ENCODE results near the gene CCDC106.

CCDC106 gene

DNA sequence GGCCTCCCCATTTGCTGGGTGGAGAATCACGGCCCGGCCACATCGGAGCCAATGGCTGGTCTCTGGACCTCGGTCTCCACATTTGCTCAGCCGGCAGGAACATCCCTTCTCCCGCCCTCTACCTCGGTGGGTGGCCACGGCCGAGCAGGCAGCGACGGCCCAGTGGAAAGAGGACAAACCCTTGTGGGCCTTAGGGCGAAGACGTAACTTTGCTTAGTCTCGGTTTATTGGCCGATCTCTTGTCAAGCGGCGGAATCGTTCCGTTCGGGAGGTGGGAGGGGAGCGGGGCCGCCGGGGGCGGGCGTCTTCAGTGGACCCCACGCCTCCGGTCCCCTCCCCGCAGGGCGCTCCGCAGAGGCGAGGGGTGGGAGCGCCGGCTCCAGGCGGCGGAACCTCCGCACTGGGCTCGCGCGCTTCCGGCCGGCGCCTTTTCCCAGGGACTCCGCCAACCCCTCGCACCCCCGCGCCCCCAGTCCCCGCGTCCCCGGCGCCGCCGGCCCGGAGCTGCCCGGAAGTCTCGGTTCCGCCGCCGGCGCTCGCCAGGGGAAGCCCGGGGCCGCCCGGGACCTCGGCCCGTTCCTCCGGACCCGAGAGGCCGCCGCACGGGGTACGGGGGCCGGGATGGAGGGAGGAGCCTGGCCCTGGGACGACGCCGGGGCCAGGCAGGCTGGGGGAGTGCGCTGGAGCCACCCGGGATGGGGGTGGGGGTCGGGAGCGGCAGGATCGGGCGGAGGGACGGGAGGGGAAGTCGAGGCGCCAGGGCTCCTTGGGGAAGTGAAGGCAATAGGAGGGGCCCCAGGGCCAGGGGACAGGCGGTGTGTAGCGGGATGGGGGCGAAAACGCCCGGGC is 7.2 kb upstream of the CCDC106 start, which contains the start of gene ZNF580 (continued):
- TF ChIP-seq, protein P1, sequence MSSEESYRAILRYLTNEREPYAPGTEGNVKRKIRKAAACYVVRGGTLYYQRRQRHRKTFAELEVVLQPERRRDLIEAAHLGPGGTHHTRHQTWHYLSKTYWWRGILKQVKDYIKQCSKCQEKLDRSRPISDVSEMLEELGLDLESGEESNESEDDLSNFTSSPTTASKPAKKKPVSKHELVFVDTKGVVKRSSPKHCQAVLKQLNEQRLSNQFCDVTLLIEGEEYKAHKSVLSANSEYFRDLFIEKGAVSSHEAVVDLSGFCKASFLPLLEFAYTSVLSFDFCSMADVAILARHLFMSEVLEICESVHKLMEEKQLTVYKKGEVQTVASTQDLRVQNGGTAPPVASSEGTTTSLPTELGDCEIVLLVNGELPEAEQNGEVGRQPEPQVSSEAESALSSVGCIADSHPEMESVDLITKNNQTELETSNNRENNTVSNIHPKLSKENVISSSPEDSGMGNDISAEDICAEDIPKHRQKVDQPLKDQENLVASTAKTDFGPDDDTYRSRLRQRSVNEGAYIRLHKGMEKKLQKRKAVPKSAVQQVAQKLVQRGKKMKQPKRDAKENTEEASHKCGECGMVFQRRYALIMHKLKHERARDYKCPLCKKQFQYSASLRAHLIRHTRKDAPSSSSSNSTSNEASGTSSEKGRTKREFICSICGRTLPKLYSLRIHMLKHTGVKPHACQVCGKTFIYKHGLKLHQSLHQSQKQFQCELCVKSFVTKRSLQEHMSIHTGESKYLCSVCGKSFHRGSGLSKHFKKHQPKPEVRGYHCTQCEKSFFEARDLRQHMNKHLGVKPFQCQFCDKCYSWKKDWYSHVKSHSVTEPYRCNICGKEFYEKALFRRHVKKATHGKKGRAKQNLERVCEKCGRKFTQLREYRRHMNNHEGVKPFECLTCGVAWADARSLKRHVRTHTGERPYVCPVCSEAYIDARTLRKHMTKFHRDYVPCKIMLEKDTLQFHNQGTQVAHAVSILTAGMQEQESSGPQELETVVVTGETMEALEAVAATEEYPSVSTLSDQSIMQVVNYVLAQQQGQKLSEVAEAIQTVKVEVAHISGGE (tag by site-specific recombination; conservative IDR thresholded peaks at IDR 0.05; ENCODE audit: low read depth), result peak; percentile 97
- TF ChIP-seq, protein P2, sequence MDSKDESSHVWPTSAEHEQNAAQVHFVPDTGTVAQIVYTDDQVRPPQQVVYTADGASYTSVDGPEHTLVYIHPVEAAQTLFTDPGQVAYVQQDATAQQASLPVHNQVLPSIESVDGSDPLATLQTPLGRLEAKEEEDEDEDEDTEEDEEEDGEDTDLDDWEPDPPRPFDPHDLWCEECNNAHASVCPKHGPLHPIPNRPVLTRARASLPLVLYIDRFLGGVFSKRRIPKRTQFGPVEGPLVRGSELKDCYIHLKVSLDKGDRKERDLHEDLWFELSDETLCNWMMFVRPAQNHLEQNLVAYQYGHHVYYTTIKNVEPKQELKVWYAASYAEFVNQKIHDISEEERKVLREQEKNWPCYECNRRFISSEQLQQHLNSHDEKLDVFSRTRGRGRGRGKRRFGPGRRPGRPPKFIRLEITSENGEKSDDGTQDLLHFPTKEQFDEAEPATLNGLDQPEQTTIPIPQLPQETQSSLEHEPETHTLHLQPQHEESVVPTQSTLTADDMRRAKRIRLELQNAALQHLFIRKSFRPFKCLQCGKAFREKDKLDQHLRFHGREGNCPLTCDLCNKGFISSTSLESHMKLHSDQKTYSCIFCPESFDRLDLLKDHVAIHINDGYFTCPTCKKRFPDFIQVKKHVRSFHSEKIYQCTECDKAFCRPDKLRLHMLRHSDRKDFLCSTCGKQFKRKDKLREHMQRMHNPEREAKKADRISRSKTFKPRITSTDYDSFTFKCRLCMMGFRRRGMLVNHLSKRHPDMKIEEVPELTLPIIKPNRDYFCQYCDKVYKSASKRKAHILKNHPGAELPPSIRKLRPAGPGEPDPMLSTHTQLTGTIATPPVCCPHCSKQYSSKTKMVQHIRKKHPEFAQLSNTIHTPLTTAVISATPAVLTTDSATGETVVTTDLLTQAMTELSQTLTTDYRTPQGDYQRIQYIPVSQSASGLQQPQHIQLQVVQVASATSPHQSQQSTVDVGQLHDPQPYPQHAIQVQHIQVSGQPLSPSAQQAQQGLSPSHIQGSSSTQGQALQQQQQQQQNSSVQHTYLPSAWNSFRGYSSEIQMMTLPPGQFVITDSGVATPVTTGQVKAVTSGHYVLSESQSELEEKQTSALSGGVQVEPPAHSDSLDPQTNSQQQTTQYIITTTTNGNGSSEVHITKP (tag by site-specific recombination; IDR thresholded peaks at IDR 0.05), result peak; percentile 69; the same call in 1 of the 2 replicates
- TF ChIP-seq HOXC10 (CRISPR knock-in tag; IDR thresholded peaks at IDR 0.05) (peak; percentile 63; the same call in 1 of the 2 replicates), ZFP37 (tag by site-specific recombination; IDR thresholded peaks at IDR 0.05) (peak; percentile 43; the same call in 1 of the 2 replicates), ZNF175 (tag by site-specific recombination; IDR thresholded peaks at IDR 0.05) (no peak), ZIC2 (tag by site-specific recombination; IDR thresholded peaks at IDR 0.05) (peak; percentile 51)
- TF ChIP-seq, protein P3, sequence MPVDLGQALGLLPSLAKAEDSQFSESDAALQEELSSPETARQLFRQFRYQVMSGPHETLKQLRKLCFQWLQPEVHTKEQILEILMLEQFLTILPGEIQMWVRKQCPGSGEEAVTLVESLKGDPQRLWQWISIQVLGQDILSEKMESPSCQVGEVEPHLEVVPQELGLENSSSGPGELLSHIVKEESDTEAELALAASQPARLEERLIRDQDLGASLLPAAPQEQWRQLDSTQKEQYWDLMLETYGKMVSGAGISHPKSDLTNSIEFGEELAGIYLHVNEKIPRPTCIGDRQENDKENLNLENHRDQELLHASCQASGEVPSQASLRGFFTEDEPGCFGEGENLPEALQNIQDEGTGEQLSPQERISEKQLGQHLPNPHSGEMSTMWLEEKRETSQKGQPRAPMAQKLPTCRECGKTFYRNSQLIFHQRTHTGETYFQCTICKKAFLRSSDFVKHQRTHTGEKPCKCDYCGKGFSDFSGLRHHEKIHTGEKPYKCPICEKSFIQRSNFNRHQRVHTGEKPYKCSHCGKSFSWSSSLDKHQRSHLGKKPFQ (tag by site-specific recombination; IDR thresholded peaks at IDR 0.05), result no peak

DNA sequence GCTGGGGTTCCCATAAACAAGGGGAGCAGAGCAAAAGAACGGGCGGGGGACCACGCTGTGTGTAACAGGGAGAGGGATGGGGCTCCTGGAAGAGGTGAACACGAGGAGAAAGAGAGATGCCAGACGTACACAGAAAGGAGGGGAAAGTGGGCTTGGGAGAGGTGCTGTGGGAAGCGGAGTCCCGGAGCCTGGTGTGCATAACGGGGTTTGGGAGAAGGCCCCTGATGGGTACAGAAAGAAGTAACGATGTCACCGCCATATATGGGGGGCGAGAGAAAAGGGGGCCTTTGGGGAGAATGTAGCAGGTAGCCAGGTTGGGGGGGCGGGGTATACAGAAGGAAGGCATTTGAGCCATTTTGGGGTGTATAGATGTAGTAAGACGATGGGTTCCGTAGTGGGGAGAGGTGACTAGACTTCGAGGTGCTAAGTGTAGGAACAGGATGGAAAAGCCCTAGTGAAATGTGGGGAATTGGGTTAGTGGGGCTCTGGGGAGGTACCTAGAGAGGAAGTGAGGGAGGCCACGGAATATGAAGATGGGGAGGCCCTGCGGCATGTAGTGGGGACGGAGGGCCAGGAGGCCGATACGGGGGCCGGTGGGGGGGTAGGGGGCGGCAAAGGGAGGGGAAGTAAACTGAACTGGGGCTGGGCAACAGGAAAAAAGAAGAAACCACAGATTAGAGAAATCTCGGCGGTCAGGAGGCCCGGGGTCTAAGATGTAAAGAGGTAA is 6.4 kb upstream of the CCDC106 start:
- H3K4me3 ChIP-seq (ENCODE audit: low read depth, low read length), result peak overlapping the region; percentile 61
- H3K36me3 ChIP-seq (ENCODE audit: control insufficient read depth in 2 of 2, insufficient read depth in 1 of 2, low read length in 2 of 2), result peaks cover 17 to 29% of the 10 kb centered on the region in 2 experiments; a peak in 2 of 3 replicates
- POLR2A ChIA-PET, result interaction anchor here (0.6 to 2.2 kb wide), 6 partner anchors 9 to 43 kb away, joined by 3 to 36 read pairs (median 4); partner anchors contain the start of genes FIZ1, U2AF2 and ZNF784
- no peaks in the 10 kb centered on the region for H3K9me3 ChIP-seq (ENCODE audit: control insufficient read depth, insufficient read depth, low read depth, low read length)
- H3K27ac ChIP-seq (ENCODE audit: extremely low read depth, low read depth, low read length), result peak overlapping the region; percentile 96
- peaks cover 20% of the 10 kb centered on the region for H3K4me1 ChIP-seq (ENCODE audit: control insufficient read depth, insufficient read depth, low read length)
- CTCF ChIA-PET, result interaction anchor here (0.9 to 1.9 kb wide), 3 partner anchors 9 to 52 kb away, joined by 4 to 8 read pairs (median 5); no protein-coding TSS in a partner anchor
- TF ChIP-seq, protein P4, sequence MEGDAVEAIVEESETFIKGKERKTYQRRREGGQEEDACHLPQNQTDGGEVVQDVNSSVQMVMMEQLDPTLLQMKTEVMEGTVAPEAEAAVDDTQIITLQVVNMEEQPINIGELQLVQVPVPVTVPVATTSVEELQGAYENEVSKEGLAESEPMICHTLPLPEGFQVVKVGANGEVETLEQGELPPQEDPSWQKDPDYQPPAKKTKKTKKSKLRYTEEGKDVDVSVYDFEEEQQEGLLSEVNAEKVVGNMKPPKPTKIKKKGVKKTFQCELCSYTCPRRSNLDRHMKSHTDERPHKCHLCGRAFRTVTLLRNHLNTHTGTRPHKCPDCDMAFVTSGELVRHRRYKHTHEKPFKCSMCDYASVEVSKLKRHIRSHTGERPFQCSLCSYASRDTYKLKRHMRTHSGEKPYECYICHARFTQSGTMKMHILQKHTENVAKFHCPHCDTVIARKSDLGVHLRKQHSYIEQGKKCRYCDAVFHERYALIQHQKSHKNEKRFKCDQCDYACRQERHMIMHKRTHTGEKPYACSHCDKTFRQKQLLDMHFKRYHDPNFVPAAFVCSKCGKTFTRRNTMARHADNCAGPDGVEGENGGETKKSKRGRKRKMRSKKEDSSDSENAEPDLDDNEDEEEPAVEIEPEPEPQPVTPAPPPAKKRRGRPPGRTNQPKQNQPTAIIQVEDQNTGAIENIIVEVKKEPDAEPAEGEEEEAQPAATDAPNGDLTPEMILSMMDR (tag by site-specific recombination; IDR thresholded peaks at IDR 0.05), result peak; percentile 7; the same call in 1 of the 2 replicates
- TF ChIP-seq ZNF558 (tag by site-specific recombination; IDR thresholded peaks at IDR 0.05) (no peak), ZNF843 (tag by site-specific recombination; IDR thresholded peaks at IDR 0.05) (no peak), ZIC2 (tag by site-specific recombination; IDR thresholded peaks at IDR 0.05) (no peak), ZNF169 (tag by site-specific recombination; IDR thresholded peaks at IDR 0.05) (no peak), ZNF624 (tag by site-specific recombination; IDR thresholded peaks at IDR 0.05) (no peak), REPIN1 (tag by site-specific recombination; IDR thresholded peaks at IDR 0.05; ENCODE audit: low read depth) (no peak), ZBTB20 (tag by site-specific recombination; IDR thresholded peaks at IDR 0.05) (peak; percentile 96), ZNF791 (tag by site-specific recombination; IDR thresholded peaks at IDR 0.05) (no peak), ZNF391 (tag by site-specific recombination; IDR thresholded peaks at IDR 0.05; ENCODE audit: borderline replicate concordance, low read depth) (no peak), ZNF138 (tag by site-specific recombination; IDR thresholded peaks at IDR 0.05; ENCODE audit: borderline replicate concordance) (no peak)
- TF ChIP-seq, protein P5, sequence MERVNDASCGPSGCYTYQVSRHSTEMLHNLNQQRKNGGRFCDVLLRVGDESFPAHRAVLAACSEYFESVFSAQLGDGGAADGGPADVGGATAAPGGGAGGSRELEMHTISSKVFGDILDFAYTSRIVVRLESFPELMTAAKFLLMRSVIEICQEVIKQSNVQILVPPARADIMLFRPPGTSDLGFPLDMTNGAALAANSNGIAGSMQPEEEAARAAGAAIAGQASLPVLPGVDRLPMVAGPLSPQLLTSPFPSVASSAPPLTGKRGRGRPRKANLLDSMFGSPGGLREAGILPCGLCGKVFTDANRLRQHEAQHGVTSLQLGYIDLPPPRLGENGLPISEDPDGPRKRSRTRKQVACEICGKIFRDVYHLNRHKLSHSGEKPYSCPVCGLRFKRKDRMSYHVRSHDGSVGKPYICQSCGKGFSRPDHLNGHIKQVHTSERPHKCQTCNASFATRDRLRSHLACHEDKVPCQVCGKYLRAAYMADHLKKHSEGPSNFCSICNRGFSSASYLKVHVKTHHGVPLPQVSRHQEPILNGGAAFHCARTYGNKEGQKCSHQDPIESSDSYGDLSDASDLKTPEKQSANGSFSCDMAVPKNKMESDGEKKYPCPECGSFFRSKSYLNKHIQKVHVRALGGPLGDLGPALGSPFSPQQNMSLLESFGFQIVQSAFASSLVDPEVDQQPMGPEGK (tag by site-specific recombination; IDR thresholded peaks at IDR 0.05), result peak; percentile 88; the same call in 1 of the 2 replicates
- TF ChIP-seq, protein P6, sequence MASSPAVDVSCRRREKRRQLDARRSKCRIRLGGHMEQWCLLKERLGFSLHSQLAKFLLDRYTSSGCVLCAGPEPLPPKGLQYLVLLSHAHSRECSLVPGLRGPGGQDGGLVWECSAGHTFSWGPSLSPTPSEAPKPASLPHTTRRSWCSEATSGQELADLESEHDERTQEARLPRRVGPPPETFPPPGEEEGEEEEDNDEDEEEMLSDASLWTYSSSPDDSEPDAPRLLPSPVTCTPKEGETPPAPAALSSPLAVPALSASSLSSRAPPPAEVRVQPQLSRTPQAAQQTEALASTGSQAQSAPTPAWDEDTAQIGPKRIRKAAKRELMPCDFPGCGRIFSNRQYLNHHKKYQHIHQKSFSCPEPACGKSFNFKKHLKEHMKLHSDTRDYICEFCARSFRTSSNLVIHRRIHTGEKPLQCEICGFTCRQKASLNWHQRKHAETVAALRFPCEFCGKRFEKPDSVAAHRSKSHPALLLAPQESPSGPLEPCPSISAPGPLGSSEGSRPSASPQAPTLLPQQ (tag by site-specific recombination; IDR thresholded peaks at IDR 0.05), result no peak
